Measurements from ENCODE around the gene CLUH.

GRCh38 chr17:2734939-2735338 lies 23.4 kb upstream of the CLUH start:
- no peak for TF ChIP-seq CTCF (IDR thresholded peaks at IDR 0.05)
- TF ChIP-seq POLR2AphosphoS5 (IDR thresholded peaks at IDR 0.05): no peak
